DMS79 treated with DMSO at 0.1 percent for 48 hours (cell line): ENCODE results near the gene TNN.
A peak's percentile ranks its signal among the peaks of the same experiment; 100 is the strongest.

Experiments
- DNase-seq: peaks from one replicate; lab custom pipeline; 2025; lab: John Stamatoyannopoulos, UW

The TNN gene

DNA sequence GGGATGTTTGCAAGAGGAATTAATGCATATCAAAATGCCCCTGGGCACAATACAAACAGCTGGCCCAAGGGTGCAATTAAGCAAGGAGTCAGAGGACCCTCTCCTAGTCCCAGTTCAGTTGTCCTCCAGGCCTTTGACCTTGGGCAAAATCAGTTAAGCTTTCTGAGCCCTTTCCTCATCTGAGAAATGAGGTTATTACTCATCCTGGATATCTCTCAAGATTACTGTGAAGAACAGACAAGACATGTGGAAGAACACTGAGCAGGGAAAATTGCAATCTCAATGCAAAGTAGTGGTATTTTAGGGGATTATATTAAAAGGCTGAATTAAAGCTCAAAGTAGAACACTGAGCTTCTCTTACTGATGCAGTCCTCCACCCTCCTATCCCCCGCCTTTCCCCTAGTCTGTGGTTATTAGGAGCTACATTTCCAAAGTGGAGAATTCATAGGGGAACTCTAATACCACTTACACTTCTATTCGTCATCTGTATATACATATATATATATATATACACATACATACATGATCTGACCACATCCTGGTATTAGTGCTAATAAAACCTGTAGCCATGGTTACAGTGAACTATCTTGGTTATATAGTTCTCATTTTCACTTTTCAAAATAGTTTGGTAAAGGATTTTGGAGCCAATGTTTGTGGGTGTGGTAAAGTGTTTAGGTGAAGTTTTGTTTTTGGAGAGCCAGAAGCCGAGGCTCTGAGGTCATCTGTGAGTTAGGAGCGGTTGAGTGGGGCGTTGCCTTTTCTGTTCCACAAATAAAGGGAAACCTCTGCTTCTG lies 106.9 kb downstream of the TNN start:
- DNase-seq: no peak

DNA sequence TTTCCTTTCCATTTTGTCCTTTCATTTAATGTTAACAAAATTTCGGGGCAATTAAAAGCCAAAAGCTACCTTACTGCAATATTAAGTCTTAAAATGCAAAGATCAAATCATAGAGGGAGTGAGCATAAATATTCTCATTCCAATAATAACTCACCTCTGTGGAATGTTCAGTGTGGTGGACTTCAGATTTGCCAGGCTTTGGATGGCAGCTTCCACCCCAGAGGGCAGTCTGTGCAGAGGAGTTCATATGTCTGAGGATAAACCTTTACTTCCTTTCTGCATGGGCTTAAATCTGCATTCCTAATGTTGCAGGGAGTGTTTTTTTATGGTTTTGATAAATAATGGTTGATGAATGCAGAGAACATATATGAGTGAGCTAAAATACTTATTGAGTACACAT lies 108.6 kb downstream of the TNN start:
- DNase-seq: no peak

DNA sequence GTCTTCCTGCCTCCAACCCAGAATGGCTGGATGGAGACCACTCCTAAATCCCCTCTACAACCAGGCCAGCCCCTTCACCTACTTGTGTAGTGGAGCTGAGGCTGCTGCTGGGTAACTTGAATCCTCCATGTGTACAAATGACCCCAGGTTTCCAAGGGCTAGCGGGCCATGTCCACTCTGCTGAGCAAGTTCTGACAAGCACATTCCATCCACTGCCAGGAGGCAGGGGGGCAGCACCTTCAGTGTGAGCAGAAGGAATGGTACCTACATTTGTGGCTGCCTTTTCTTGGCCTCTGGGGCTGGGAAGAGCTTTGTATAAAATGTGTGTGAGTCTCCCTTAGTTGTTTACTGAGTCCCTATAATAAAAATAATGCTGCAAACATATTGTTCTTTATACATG lies 110.4 kb downstream of the TNN start:
- DNase-seq: no peak

DNA sequence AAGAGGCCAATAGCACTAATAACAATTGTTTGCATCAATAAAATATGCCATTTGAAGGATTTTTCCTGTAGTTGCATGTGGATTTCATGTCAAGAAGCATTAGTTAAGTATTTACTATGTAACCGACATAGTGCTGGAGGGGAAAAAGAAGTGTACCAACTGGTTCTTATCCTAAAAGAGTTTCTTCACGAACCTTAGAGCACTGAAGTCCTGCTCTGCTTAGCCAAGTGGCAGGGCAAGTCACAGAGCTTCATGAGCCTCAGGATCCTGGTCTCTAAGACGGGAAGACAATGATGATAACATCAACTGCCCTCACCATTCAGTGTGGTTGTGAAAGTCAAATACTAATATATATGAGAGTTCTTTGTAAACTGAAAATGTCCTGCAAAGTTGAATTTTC lies 110.8 kb downstream of the TNN start:
- DNase-seq: no peak

DNA sequence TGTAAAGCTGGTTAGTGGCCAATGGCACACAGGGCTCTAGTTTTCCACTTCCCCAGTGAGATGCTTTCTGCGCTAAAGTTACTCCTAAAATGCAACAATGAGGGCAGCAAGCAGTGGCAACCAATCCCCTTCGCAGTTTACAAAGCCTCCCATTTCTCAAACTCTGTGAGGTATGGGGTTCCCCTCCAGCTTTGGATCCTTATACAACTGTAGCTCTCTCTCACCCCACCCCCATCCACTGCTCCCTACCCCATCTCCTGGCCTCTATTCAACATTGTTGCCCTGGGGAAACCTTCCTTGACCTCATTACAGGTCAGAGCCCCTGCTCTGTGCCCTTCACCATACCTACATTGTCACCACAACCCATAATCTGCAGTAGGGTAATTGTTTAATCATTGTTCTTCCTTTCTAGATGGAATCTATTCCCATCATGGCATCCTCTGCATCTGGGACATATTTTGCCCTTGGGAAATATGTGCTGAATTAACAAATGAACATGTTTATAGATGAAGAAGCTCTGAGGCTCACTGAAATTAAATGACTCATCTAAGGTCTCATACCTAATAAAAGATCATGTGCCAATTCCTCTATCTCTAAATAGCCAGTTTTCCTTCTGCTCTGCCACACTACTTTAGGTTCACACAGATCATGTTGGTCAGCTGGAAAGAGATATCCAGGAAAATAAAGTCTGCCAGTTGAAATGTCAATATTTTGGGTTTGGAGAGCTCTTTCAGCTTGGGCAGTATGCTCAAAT lies 112.4 kb downstream of the TNN start:
- no peak for DNase-seq

DNA sequence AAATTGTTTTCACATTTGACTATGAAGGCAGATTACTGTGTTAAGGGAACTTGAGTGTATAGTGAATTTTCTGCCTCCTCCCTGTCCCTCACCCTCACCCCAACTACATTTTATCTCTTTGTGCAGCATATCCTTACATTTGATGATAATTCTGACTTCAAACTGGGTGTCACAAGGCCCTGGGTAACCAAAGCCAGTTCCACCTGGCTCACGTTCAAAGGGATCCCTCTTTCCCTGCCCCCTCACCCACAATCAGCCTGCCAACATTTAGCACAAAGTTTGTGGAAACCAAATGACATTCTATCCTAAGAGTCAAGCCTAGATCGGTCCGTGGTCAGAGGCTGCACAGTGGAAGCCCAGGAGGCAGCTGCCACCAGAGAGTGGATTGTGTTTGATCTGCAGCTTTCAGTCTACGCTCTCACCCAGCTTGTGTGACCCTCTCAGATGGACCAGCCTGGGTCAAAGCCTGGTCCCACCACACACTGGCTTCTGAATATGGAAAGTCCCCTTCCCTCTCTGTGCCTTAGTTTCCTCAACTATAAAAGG lies 114.6 kb downstream of the TNN start:
- no peak for DNase-seq

DNA sequence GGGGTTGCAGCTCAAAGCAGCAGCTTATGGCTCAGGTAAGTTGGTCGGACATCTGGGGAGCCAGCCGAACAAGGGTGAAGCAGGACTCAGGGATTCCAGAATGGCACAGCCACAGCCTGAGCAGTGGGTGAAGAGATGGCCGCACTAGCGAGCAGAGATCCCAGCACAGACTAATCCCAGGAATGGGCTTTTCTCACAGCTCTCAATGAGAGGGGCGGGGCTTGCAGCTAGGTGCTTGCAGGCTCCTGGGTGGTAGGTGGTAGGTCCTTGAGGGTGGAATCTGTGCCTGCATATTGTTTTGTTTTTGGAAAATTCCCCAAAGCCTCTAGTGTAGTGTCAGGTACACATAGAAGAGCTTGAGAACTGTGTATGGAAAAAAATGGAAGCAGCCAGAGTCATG lies 116.0 kb downstream of the TNN start:
- no peak for DNase-seq

DNA sequence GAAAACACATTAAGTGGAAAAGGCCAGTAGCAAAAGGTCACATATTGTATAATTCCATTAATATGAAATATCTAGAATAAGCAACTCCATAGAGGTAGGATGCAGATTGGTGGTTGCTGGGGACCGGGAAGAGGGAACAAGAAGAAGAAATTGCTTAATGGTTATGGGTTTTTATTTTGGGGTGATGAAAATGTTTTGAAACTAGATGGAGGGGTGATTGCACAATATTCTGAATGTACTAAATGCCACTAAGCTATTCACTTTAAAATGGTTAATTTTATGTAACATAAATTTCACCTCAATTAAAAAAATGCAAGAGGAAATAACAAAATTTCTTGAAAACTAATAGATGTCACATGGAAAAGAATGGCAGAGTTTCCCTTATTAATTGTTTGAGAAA lies 118.3 kb downstream of the TNN start:
- DNase-seq: no peak

DNA sequence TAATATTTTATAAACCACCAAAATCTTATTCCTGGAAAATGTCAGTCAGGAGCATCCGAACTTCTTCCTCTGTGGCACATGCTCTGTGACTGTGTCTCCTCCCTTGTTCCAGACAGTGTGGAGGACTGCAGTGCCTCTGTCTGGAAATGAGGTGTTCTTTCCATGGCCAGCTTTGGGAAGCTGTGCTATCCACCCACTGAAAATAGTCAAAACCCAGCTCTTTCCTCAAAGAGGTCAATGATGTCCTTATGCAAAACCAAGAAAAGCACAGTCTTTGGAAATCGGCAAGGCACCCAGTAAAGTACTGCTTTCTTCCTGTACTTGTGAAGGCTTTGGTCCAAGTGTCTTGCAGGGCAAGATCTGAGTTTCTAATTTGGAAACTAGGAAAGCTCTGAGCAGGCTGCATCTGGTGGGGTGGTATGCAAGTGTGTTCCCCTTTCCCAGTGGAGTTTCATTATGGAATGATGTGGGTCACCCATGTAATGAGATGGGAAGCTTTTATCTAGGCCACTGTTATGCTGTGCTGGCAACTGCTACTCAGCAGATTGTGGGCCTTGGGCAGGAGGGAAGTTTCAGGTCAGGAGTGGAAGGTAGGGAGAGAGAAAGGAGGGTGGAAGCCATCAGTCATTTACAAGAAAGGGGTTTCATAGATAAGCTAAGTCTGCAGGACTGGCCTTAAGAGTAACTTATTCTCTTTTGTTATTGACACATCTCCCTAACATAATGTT lies 119.0 kb downstream of the TNN start:
- DNase-seq: no peak

DNA sequence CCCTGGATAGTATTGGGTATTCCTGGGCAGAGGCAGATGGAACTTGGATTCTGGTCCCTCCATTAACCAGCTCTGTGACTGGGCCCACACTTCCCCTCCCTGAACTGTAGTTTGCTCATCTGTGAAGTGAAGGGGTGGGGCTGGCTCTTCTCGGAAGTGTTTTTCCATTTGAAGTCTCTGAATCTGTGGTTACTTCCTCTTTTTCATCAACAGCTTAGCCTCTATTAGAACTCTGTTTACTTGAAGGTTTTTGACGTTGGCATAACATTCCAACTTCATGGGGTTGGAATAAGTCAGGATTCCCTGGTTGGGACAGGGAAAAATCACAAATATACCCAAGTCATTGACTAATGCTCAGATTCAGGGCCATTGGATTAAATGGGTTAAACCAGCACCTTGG lies 121.3 kb downstream of the TNN start:
- DNase-seq: no peak

DNA sequence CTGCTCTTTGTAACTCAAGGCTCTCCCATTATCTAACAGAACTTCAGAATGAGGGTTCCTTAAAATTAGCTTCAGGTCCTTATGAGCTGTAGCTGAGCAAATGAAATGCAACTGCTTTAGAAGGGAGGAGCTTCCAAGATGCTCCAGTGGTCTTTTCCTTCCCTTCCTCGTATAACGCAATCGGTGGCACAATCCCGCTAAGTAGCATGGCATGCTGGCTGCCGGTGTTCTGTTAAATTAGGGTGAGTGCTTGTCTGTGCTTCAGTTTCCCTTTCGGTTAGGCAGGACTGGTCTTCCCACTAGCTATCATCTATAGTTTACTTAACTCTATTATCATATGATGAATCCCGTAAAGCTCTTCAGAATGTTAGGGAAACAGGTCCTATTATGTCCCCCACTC lies 124.0 kb downstream of the TNN start:
- DNase-seq: peak; percentile 19

DNA sequence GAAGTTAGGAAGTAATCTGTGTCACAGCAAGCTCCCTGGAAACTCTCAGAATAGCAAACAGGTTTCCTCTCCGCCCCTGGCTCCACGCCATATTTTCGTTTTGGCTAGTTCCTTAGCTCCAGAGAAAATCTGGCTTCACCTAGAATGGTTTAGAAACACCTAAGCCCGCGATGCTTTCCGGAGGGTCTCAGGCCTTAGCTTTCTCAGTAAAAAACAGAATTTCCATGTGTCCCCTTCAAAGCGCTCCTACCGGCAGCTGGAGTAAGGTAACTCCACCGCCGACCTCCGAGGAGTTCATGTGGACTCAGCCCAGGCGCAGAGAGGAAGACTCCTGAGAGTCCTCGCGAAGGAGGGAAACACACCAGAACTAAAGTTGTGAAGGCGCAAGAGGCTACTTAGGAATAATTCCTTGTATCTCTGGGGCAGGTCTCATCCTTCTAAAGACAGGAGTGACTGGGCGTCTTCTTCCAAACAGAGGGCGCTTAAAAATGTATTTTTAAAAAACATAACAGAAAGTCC lies 124.5 kb downstream of the TNN start:
- DNase-seq: peak; percentile 19

DNA sequence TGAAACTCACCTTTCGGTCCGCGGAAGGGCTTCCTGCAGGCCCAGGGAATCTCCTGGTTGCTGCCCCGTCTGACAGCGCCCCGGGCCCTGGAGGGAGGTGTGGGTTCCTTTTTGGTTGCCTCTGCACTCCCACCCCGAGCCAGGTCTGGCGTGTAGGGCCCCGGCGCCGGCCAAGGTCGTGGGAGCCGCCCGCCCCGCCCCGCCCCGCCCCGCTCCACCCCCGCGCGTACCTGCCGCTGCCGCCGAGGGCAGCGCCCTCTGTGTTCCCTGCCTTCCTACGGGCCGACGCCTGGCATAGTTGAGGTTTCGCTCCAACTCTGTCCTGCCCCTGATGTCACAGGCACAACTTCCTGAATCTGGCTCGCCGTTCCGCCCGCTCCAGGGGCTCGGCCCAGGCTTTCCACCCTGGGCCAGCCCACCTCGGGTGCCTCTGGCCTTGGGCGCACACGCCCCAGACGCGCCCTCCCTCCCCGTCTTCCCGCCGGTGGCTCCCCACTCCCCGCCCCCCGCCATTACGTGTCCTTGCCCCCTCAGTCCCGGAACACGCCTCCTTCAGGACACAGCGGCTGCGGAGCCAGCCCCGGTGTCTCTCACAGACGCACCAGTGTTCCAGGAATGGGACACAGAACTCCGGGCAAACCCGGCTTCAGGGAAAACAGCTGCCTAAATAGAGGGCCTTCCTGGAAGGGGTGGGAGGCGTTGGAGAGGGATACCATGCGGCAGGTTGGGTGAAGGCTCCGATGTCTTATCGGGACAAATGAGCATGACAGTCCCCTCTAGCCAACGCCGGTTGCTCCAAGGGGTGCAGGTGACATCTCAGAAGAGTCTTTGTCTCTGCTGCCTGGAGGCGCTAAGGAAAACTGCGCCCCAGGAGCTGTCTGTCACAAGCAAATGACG lies 125.2 kb downstream of the TNN start, which contains the start of gene KIAA0040:
Gene KIAA0040 (minus strand): TSS at position 147 of the 897 bp plus-strand sequence. CDS start 31,763 bp downstream, outside the sequence.
- DNase-seq: peak; percentile 20

DNA sequence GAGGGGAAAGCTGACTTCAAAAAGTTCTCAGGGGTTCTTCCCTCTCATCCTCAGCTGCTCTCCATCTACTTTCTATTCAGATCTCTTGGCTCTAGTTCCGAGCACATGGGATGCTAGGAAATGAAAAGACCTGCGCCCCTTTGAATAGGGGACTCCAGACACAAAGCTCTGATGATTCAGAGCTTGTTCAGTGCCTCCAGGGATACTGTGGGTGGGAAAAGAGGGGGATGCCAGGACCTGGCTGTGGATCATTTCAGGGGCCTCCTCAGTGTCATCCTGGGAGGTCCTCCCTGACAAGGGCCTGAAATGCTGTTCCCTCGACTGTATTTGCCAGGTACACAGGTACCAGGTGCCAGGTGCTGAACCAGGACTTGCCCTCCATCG lies 125.9 kb downstream of the TNN start:
- DNase-seq: no peak

DNA sequence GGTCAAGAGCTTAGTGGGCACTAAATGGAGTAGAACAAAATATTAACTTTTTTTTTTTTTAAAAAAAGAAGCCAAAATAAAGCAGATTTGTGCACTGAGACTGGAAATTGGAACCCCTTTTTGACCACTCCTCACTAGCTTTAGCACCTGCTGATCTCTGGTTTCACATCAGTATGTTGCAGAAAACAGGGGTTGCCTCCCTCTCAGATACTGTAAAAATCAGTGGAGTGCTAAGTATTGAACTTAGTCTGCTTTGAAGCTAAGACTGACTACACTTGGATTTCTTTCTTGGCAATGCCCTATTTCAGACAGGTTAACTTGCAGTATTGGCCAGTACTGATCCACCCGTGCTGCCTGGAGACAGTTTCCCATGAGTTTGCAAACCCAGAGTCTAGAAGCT lies 127.6 kb downstream of the TNN start:
- no peak for DNase-seq

DNA sequence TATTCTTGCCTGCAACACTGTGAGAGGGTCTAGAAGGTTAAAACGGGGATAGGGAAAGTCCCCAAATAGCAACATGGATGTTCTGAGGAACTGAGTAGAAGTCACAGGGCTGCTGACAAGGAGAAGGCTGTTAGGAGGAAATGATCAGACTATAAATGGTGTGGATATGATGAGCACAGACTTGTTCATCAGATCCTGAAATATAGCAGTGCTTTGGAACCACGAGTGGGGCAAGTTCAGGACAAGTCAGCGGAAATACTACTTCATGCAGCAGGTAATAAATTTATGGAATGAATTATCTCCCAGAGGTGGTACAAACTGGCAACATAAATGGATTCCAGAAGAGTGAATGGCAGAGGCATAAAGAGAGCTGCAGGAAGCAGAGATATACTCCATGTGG lies 128.2 kb downstream of the TNN start:
- DNase-seq: no peak

DNA sequence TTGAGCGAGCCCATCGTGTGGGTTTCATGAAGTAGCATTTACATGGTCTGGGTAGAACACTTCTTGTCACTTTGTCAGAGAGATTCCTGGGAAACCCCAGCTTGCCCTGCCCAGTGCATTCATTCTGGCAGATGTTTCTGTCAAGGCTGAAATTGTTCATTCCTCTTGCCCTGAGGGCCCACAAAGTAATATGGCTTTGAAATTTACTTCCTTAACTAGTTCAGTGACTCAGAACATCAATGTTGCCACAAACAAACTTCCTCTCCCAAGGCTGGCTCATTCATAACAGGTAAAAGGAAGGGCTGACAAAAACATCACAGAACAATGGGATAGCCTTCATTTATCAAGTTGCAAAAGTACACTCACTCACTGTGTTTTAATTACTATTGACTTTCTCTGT lies 129.9 kb downstream of the TNN start:
- DNase-seq: no peak
